A673 (cell line): ENCODE measurements around the gene AKAP6. TPM values are rescaled to one million over a fixed set of nuclear protein-coding genes. Genes with fewer than 3 reads are reported as not detected.

ENCODE experiments used
- BruUV-seq: library from RNA; stranded (reverse); fragments of 400-500 nt; replicated peaks from 2 replicates; lab custom pipeline; 2021; lab: Mats Ljungman, UMichigan
- CTCF ChIA-PET: fragments of 300-600 bp; sonication (Branson Sonifier 250); formaldehyde crosslinking; loops from one replicate; lab custom pipeline; 2022; ENCODE audit warnings: antibody characterized with exemption; lab: Charles Lee
- POLR2A ChIA-PET: fragments of 300-600 bp; sonication (Branson Sonifier 250); formaldehyde crosslinking; loops from one replicate; lab custom pipeline; 2022; ENCODE audit warnings: antibody characterized with exemption; ENCODE audit not compliant: low non-redundant PET; lab: Charles Lee
- DNase-seq: peaks from one replicate; pipeline ENCODE4 v3.0.0-alpha.2; 2015; ENCODE audit warnings: low spot score
- H3K27ac ChIP-seq: fragments of 200-600 bp; sonication (generic); 2 replicates; pipeline ENCODE4 v1.5.1; 2016; ENCODE audit warnings: mixed run types, low read depth, mild to moderate bottlenecking, mixed read lengths, antibody characterized with exemption, low read length; ENCODE audit not compliant: poor library complexity, severe bottlenecking
- H3K27me3 ChIP-seq: fragments of 200-600 bp; sonication (generic); replicated peaks from 2 replicates; pipeline ENCODE4 v1.6.1; 2017; ENCODE audit warnings: mixed run types, low read depth, mild to moderate bottlenecking, mixed read lengths, antibody characterized with exemption, low read length; ENCODE audit not compliant: insufficient read depth, poor library complexity
- H3K36me3 ChIP-seq: fragments of 200-600 bp; sonication (generic); 2 replicates; pipeline ENCODE4 v1.6.1; 2016; ENCODE audit warnings: mixed run types, mild to moderate bottlenecking, mixed read lengths, antibody characterized with exemption, low read length; ENCODE audit not compliant: insufficient read depth, poor library complexity, severe bottlenecking
- H3K4me1 ChIP-seq: fragments of 200-600 bp; sonication (generic); 2 replicates; pipeline ENCODE4 v1.6.1; 2017; ENCODE audit warnings: mixed run types, mild to moderate bottlenecking, mixed read lengths, antibody characterized with exemption, low read length; ENCODE audit not compliant: insufficient read depth, poor library complexity, severe bottlenecking
- H3K4me3 ChIP-seq: fragments of 200-600 bp; sonication (generic); 2 replicates; pipeline ENCODE4 v1.5.1; 2016; ENCODE audit warnings: low read depth, mixed run types, mild to moderate bottlenecking, mixed read lengths, low read length; ENCODE audit not compliant: poor library complexity, severe bottlenecking
- H3K9me3 ChIP-seq: fragments of 200-600 bp; sonication (generic); 2 replicates; pipeline ENCODE4 v1.6.1; 2016; ENCODE audit warnings: mixed run types, low read depth, mild to moderate bottlenecking, mixed read lengths, antibody characterized with exemption, low read length; ENCODE audit not compliant: poor library complexity, severe bottlenecking
- CTCF ChIP-seq: fragments of 300-800, 200-600 bp; sonication (generic); conservative IDR thresholded peaks from 2 replicates; pipeline ENCODE4 v1.5.1; 2017; ENCODE audit warnings: low read depth, mild to moderate bottlenecking, antibody characterized with exemption, low read length, moderate library complexity, mixed read lengths
- EZH2 ChIP-seq: fragments of 200-600 bp; sonication (generic); IDR thresholded peaks from 2 replicates; pipeline ENCODE4 v1.6.1; 2017; ENCODE audit warnings: borderline replicate concordance, low read depth, mild to moderate bottlenecking, mixed read lengths, antibody characterized with exemption, low read length; ENCODE audit not compliant: poor library complexity, severe bottlenecking
- intact Hi-C: fragments of 100-400 bp; cut with micrococcal nuclease; formaldehyde crosslinking; loops from one replicate; pipeline ENCODE4 v1.10.0; 2022; ENCODE audit not compliant: unreplicated experiment
- total RNA-seq: library from RNA; stranded (reverse); gene quantifications from 2 replicates; pipeline ENCODE4 v1.2.3, GENCODE V29; 2021

The AKAP6 gene
- total RNA-seq, 1 experiment from 2014 or later, result 0.73 TPM

DNA sequence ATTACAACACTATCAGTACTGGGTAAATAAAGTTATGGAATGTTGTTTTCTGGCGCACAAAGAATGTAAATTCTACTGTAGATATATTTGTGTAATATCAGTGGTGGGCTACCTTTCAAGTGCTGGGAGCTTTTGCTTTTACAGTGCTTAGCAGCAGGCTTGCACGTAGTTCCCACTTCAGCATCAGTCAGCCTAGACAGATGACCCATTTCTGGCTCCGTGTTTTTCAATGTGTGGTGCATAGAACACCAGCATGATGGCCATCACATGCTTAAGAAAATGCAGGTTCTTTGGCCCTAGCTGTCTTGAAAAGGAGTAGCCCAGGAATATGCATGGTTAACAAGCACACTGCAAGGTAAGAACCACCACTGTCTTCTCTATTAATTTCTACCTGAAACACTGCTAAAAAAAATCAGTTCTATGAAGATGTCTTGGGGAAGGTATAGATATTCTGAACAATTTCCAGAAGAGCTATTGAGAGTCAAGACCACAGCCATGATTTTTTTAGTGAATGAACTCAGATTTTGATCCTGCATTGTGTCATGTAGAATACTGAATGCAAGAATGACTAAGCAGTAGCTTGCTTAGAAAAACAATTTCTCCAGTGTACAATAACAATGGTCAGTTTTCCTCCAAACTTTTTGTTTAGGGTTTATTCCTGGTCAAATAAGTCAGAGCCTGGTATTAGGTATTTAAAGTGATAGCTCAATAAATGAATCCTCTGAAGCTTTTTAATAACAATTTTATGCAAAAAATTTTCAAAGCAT is 195.7 kb downstream of the AKAP6 start:
- TF ChIP-seq EZH2, result no peak
- TF ChIP-seq CTCF, result no peak
- H3K4me3 ChIP-seq, result no peak overlapping the region
- POLR2A ChIA-PET, result no interaction called here

GRCh38 chr14:32525591-32525990 is 196.5 kb downstream of the AKAP6 start:
- POLR2A ChIA-PET, result no interaction called here
- no peak for DNase-seq
- Histone ChIP-seq H3K4me3 (no peak overlapping the region), H3K4me1 (no peaks in the 10 kb centered on the region), H3K27me3 (no peaks in the 10 kb centered on the region), H3K36me3 (no peaks in the 10 kb centered on the region), H3K9me3 (no peaks in the 10 kb centered on the region), H3K27ac (no peak overlapping the region)
- BruUV-seq, result no TSS peak
- CTCF ChIA-PET, result no interaction called here
- TF ChIP-seq CTCF (no peak), EZH2 (no peak)
- intact Hi-C loops, result no loop called here

More for the DNA sequence above, 195.7 kb downstream of the AKAP6 start:
- no peak overlapping the region for H3K27ac ChIP-seq
- no peaks in the 10 kb centered on the region for H3K27me3 ChIP-seq
- BruUV-seq, result no TSS peak
- DNase-seq, result no peak
- H3K4me1 ChIP-seq, result no peaks in the 10 kb centered on the region
- no peaks in the 10 kb centered on the region for H3K9me3 ChIP-seq
- H3K36me3 ChIP-seq, result no peaks in the 10 kb centered on the region
- intact Hi-C loops, result no loop called here
- CTCF ChIA-PET, result interaction anchor here (0.6 kb wide), 1 partner anchor 11 kb away, joined by 3 read pairs; no protein-coding TSS in a partner anchor

DNA sequence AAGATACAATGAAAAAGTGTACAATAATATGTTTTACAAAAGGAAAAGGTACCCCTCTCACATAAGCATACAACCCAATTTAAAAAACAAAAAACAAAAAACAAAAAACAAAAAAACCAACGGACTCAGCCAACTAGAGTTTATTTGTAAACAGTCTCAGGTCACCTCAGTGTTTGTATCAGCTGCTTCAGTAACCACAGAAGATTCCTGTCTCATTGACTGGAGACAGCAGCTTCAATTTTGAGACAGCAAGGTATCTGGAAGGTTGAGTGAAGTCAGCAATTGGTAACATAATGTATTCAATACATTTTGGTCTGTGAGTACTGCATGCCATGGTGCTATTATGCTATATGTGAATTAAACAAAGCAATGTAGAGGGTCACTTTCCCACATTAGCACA is 201.7 kb downstream of the AKAP6 start:
- Histone ChIP-seq H3K4me1 (no peaks in the 10 kb centered on the region), H3K36me3 (no peaks in the 10 kb centered on the region), H3K9me3 (no peaks in the 10 kb centered on the region), H3K27ac (no peak overlapping the region), H3K27me3 (no peaks in the 10 kb centered on the region), H3K4me3 (no peak overlapping the region)
- no peak for TF ChIP-seq CTCF
- no peak for TF ChIP-seq EZH2
- POLR2A ChIA-PET, result no interaction called here
- DNase-seq, result no peak
- CTCF ChIA-PET, result no interaction called here
- BruUV-seq, result no TSS peak
- intact Hi-C loops, result no loop called here
